ENCODE data around the gene SLC9A9.

GRCh38 chr3:143475981-143476380, 372.3 kb downstream of the SLC9A9 start:
- TF ChIP-seq CTCF (IDR thresholded peaks at IDR 0.05; ENCODE audit: insufficient read depth, low read length): no peak
- TF ChIP-seq REST (IDR thresholded peaks at IDR 0.05; ENCODE audit: insufficient replicate concordance, low read depth): no peak
- no peak for TF ChIP-seq POLR2AphosphoS5 (IDR thresholded peaks at IDR 0.05; ENCODE audit: low read depth)

All from HL-60 (cell line).